Gastroesophageal sphincter (tissue), 3 donors: ENCODE measurements around the gene NAV2.

Source experiments
- POLR2A ChIP-seq, 2 donors: fragments of 450-650 bp; IDR thresholded peaks; one replicate each; pipeline ENCODE4 v1.6.1; 2017; ENCODE audit warnings: antibody characterized with exemption in 2 of 2, mild to moderate bottlenecking in 2 of 2, moderate library complexity in 1 of 2
- TF ChIP-seq, protein P1 (sequence below), 4 experiments: fragments of 200-600 bp in 2 of 4; fragments of 450-650 bp in 2 of 4; sonication (generic) in 1 of 4; IDR thresholded peaks; one replicate each; pipeline ENCODE4 v1.5.1; 2017 to 2019; ENCODE audit warnings: antibody characterized with exemption in 4 of 4, mild to moderate bottlenecking in 2 of 4, moderate library complexity in 2 of 4

- TF ChIP-seq, protein P1, sequence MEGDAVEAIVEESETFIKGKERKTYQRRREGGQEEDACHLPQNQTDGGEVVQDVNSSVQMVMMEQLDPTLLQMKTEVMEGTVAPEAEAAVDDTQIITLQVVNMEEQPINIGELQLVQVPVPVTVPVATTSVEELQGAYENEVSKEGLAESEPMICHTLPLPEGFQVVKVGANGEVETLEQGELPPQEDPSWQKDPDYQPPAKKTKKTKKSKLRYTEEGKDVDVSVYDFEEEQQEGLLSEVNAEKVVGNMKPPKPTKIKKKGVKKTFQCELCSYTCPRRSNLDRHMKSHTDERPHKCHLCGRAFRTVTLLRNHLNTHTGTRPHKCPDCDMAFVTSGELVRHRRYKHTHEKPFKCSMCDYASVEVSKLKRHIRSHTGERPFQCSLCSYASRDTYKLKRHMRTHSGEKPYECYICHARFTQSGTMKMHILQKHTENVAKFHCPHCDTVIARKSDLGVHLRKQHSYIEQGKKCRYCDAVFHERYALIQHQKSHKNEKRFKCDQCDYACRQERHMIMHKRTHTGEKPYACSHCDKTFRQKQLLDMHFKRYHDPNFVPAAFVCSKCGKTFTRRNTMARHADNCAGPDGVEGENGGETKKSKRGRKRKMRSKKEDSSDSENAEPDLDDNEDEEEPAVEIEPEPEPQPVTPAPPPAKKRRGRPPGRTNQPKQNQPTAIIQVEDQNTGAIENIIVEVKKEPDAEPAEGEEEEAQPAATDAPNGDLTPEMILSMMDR (IDR thresholded peaks at IDR 0.05): no peak
- no peak for TF ChIP-seq POLR2A (IDR thresholded peaks at IDR 0.05)
Observed at GRCh38 chr11:20093775-20094174, 381.1 kb downstream of the NAV2 start.
